LNCAP (cell line): ENCODE measurements around the gene BCL7B.

Source experiments
- CTCF ChIP-seq: fragments of 450-650 bp; IDR thresholded peaks from 2 replicates; pipeline ENCODE4 v1.5.1; 2017; ENCODE audit warnings: mild to moderate bottlenecking

BCL7B gene

GRCh38 chr7:73555411-73555982, 2.0 kb downstream of the BCL7B start:
- no peak for TF ChIP-seq CTCF

GRCh38 chr7:73549176-73549575, 8.3 kb downstream of the BCL7B start:
- TF ChIP-seq CTCF = no peak

- no peak for TF ChIP-seq CTCF
Measured at GRCh38 chr7:73547841-73548240, 9.6 kb downstream of the BCL7B start.

DNA sequence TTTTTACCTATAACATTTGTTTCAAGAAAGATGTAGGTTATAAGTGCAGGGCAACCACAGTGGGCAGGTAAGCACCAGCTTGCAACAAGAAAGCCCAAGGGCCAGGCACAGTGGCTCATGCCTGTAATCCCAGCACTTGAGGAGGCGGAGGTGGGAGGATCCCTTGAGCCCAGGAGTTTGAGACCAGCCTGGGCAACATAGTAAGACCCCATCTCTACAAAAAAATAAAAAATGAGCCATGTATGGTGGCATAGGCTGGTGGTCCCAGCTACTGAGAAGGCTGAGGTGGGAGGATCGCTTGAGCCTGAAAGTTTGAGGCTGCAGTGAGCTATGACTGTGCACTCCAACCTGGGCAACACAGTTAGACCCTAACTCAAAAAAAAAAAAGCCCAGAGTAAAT, 12.8 kb downstream of the BCL7B start:
- no peak for TF ChIP-seq CTCF

DNA sequence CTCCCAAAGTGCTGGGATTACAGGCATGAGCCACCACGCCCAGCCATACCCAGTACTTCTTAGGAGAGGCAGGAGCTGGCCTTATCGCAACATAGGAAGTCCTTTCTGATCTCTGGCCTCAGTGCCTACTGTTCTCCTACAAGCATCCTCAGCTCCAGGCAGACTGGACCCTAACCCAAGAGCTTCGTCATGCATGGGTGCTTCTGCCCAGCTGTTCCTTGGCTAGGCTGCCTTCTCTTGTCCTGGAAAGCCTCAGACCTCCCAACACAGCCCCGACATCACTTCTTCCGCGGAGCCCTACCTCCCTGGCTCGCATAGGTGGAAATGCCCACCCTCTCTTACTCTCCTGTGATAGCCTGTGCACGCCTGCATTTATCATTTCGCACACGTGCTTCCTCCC, 15.8 kb downstream of the BCL7B start:
- TF ChIP-seq CTCF = no peak

DNA sequence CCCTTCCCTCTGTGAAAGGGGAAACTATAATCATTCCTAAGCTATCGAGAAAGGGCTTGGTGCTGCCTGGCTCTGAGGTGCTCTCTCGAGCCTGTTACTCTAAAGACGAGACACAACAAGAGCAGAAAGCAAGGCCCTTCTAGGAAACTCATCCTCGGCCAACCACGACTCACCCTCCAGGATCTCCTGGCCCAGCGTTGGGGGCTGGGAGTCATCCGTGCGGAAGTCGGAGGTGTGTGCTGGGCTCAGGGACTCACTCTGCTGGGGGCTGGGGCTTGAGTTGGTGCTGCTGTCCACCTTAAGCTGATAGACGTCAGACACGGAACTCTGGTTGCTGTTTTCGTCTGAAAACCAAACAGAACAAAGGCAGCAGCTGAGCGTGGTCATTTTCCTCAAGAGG, 17.8 kb downstream of the BCL7B start:
- TF ChIP-seq CTCF = no peak

- TF ChIP-seq CTCF = no peak
Measured at GRCh38 chr7:73537051-73537450, 20.4 kb downstream of the BCL7B start.

DNA sequence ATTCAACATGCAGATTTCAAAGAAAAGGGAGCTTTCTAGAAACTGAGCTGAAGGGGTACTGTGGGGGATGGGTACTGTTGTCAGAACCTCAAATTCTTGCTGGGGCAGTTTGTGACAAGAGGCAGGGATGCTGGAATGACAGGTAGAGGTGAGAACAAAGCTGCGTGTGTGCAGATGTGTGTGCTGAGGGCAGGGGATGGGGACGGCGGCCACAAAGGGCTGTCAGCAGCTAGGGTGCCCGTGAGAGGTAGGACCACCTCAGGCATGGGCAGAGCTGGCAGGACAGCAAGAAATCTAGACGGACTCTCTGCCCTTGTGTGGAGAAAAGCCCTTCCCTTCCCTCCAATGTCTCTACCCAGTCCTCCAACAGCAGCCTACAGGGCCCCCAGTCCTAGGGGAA, 21.0 kb downstream of the BCL7B start:
- TF ChIP-seq CTCF = no peak
